Muscle of leg (tissue), 11 donors: ENCODE results near the gene ILK. TPM values are rescaled to one million over a fixed set of nuclear protein-coding genes. Genes with fewer than 3 reads are reported as not detected.

Source experiments
- DNase-seq: peaks from one replicate; pipeline ENCODE4 v3.0.0; 2013
- H3K27ac ChIP-seq: one replicate; pipeline ENCODE4 v1.5.1; 2013; ENCODE audit warnings: mild to moderate bottlenecking, low read length, control low read depth
- H3K27me3 ChIP-seq: one replicate; pipeline ENCODE4 v1.6.1; 2013; ENCODE audit warnings: low read length; ENCODE audit not compliant: control insufficient read depth, insufficient read depth
- H3K36me3 ChIP-seq: one replicate; pipeline ENCODE4 v1.6.1; 2013; ENCODE audit warnings: low read length; ENCODE audit not compliant: control insufficient read depth, insufficient read depth
- H3K4me1 ChIP-seq: one replicate; pipeline ENCODE4 v1.6.1; 2013; ENCODE audit warnings: low read length; ENCODE audit not compliant: control insufficient read depth, insufficient read depth
- H3K4me3 ChIP-seq: one replicate; pipeline ENCODE4 v1.5.1; 2013; ENCODE audit warnings: low read length, control low read depth
- H3K9me3 ChIP-seq: replicated peaks from 2 replicates; pipeline ENCODE4 v1.6.1; 2013; ENCODE audit warnings: low read depth, low read length; ENCODE audit not compliant: control insufficient read depth
- WGBS: methylation state at CpG from one replicate; pipeline ENCODE4 v1.1.5; 2013; ENCODE audit warnings: missing lambda C conversion rate; ENCODE audit not compliant: insufficient coverage; 5-methylcytosine and 5-hydroxymethylcytosine counted together
- polyA plus RNA-seq, 8 donors: library from polyadenylated mRNA; unstranded; fragments of 120-200 nt; gene quantifications; one replicate each; pipeline versions ENCODE4 v1.2.1 to v1.2.3, GENCODE V29; 2013; ENCODE audit warnings: inconsistent platforms in 1 of 8, low replicate concordance in 1 of 8; ENCODE audit not compliant: insufficient read length in 8 of 8, insufficient read depth in 1 of 8
- total RNA-seq: library from RNA; stranded (reverse); fragments of 120-200 nt; gene quantifications from one replicate; pipeline ENCODE4 v1.2.4, GENCODE V29; 2013

Gene ILK
- total and polyA plus RNA-seq, 9 donors: 139 to 165 (median 148) TPM

GRCh38 chr11:6646071-6646470 is 42.5 kb downstream of the ILK start:
- Histone ChIP-seq H3K36me3 (peaks cover 28% of the 10 kb centered on the region), H3K27ac (peak overlapping the region; percentile 89), H3K9me3 (no peaks in the 10 kb centered on the region), H3K27me3 (no peaks in the 10 kb centered on the region), H3K4me3 (peak overlapping the region; percentile 21), H3K4me1 (peaks cover 31% of the 10 kb centered on the region)
- WGBS: 13% methylated on average over 12 of the region's 12 CpGs
- peak; percentile 96 for DNase-seq

DNA sequence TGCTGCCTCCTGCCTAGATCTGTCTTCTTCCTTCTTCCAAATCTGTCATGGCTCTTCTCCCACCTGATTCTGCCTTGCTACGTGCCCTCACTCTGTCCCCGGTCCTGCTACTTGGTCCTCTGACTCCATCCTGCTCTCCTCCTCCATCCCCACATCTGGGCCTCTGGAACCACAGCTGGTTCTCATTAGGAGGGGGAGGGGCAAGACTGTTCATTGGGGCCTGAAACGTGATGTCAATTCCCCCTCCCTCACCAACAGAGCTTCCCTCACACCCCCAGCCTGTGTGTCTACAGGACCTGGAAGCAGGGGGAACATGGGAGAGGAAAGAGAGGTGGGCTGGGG is 43.0 kb downstream of the ILK start:
- DNase-seq: peak; percentile 98
- Histone ChIP-seq H3K27me3 (no peaks in the 10 kb centered on the region), H3K4me1 (peaks cover 31% of the 10 kb centered on the region), H3K4me3 (peak overlapping the region; percentile 21), H3K9me3 (no peaks in the 10 kb centered on the region), H3K36me3 (peaks cover 26% of the 10 kb centered on the region), H3K27ac (peak overlapping the region; percentile 89)
- WGBS: no CpG with 5 or more reads among the region's 3 CpGs

DNA sequence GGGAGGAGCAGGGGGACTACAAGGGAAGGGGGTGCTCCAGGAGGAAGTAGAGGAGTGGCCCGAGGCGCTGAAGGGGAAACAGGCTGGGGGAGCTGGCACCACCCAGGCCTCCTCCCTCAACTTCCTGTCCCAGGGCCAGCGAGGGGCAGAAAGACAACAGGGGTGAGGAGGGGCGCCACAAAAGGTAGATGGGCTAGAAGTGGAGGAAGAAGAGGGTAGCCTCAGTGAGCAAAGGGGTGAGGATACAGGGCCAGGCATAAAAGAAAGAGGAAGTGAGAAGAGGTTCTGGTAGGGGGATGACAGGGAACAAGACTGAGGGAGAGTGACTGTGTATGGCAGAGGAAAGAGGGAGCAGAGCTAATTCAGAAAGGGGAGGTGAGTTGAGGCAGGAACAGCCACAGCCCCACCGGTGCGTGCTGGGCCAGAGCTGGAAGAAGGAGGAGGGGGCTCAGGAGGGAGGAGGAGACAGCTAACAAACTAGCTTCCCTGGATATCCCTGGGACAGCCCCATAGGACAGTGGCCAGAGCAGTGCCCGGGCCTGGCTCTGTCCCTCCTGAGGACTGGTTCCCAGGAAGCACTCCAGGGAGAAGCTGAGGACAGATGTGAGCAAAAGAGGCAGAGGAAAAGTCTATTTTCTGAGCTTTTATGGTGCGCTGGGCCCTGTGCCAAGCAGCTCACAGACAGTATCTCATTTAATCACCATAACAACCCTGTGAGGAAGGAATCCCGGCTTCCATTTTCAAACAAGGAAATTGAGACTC is 43.5 kb downstream of the ILK start:
- peaks cover 26% of the 10 kb centered on the region for H3K36me3 ChIP-seq
- 0% methylated on average over 4 of the region's 9 CpGs for WGBS
- peak overlapping the region; percentile 89 for H3K27ac ChIP-seq
- peak overlapping the region; percentile 21 for H3K4me3 ChIP-seq
- H3K4me1 ChIP-seq: peaks cover 31% of the 10 kb centered on the region
- no peaks in the 10 kb centered on the region for H3K27me3 ChIP-seq
- no peaks in the 10 kb centered on the region for H3K9me3 ChIP-seq
- peak; percentile 92 for DNase-seq

DNA sequence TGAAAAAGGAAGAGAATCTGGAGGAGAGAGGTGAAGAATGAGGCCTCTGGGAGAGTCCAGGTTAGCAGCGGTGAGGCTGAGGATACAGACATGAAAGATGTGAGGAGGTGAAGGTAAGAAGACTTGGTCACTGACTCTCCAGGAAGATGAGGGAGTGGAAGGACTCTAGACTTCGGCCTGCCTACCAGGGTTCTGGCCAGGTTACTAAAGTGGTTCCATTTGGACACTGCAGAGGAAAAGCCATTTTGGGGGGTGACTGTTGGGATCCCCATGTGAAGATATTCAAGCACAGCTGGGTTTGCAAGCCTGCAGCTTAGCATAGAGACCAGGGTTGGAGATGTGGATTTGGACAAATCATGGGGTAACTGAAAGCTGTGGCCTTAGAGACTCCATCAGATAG is 44.3 kb downstream of the ILK start:
- Histone ChIP-seq H3K9me3 (no peaks in the 10 kb centered on the region), H3K36me3 (peaks cover 29% of the 10 kb centered on the region), H3K4me3 (no peak overlapping the region), H3K27me3 (no peaks in the 10 kb centered on the region), H3K27ac (peak overlapping the region; percentile 89), H3K4me1 (peaks cover 37% of the 10 kb centered on the region)
- DNase-seq: no peak
- WGBS: 73% methylated on average over 2 of the region's 2 CpGs

GRCh38 chr11:6648501-6648900 is 44.9 kb downstream of the ILK start:
- Histone ChIP-seq H3K27ac (no peak overlapping the region), H3K9me3 (no peaks in the 10 kb centered on the region), H3K4me3 (no peak overlapping the region), H3K27me3 (no peaks in the 10 kb centered on the region), H3K4me1 (peaks cover 41% of the 10 kb centered on the region), H3K36me3 (peaks cover 29% of the 10 kb centered on the region)
- DNase-seq: no peak
- 20% methylated on average over 1 of the region's 1 CpG for WGBS

DNA sequence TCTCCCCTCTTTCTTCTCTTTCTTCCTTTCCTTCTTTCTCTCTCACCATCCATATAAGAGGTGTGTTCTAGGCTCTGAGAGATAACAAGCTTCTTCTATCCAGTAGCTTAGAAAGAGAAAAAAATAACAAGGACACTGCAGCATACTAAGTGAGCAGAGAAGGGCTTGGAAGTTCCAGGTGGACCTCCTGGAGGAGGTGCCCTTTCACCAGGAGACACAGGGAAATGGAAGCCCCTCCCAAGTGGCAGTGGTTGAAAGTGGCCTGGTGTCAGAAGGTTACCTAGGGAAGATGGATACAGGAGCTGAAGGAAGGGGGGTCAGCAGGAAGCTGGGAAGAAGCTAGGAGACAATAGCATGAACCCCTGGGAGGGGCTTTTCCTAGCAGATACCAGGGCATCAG is 46.5 kb downstream of the ILK start:
- Histone ChIP-seq H3K9me3 (no peaks in the 10 kb centered on the region), H3K36me3 (peaks cover 23% of the 10 kb centered on the region), H3K27me3 (no peaks in the 10 kb centered on the region), H3K4me3 (no peak overlapping the region), H3K27ac (no peak overlapping the region), H3K4me1 (peaks cover 52% of the 10 kb centered on the region)
- peak; percentile 1 for DNase-seq

DNA sequence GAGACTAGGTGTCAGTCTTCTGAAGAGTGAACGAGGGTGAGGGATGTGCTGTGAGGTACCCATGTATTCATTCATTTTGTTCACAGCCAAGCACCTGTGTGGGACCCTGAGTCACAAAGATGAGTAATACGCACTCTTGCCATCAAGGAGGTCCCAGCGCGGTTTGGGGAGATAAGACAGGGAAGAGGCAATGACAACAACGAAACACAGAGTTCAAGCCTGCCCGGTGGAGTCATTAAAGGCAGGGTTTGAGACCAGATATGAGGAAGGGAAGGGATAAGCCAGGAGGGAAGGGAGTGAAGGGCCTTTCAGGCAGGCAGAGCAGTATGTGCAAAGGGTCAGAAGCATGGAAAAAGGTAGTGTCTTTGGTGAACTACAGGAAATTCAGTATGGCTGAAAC is 47.4 kb downstream of the ILK start:
- Histone ChIP-seq H3K36me3 (peaks cover 21% of the 10 kb centered on the region), H3K4me1 (peaks cover 45% of the 10 kb centered on the region), H3K9me3 (no peaks in the 10 kb centered on the region), H3K27ac (no peak overlapping the region), H3K27me3 (no peaks in the 10 kb centered on the region), H3K4me3 (no peak overlapping the region)
- 67% methylated on average over 6 of the region's 6 CpGs for WGBS
- DNase-seq: peak; percentile 4

DNA sequence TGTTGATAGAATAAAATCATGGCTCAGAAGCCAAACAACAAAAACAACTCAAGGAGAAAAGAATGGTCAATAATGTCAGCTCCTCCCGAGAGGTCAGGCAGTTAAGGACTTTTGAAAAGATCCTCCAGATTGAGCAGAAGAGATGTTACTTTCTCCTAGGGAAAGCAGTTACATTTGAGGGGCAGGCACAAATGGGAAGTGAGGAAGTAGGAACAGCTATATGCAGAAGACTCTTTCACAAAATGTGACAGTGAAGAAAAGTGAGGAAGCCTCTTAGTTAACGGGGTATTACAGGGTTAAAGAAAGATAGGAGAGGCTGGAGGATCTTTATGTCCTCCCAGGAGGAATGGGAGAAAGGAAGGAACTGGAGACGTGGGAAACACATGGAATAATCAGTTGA is 48.6 kb downstream of the ILK start:
- no peaks in the 10 kb centered on the region for H3K9me3 ChIP-seq
- 40% methylated on average over 3 of the region's 3 CpGs for WGBS
- H3K36me3 ChIP-seq: peaks cover 21% of the 10 kb centered on the region
- H3K4me3 ChIP-seq: no peak overlapping the region
- H3K27me3 ChIP-seq: no peaks in the 10 kb centered on the region
- peaks cover 42% of the 10 kb centered on the region for H3K4me1 ChIP-seq
- DNase-seq: peak; percentile 4
- no peak overlapping the region for H3K27ac ChIP-seq

DNA sequence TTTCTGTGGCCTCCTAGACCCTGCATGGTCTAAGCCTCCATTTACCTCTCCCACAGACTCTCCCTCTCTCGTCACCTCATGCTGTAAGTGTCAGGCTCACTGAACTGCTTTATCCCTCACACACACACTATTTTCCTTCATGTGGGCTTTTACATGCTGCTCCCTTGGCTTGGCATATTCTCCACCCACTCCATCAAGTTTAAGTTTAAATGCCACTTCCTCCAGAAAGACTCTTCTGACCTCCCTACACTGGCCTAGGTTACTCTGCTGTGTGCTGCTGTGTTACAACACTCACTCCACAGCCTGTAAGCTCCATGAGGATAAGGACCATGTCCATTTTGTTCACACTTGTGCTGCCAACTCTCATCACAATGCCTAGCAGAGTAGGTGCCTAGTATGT is 49.5 kb downstream of the ILK start:
- Histone ChIP-seq H3K4me1 (peaks cover 33% of the 10 kb centered on the region), H3K27me3 (no peaks in the 10 kb centered on the region), H3K27ac (no peak overlapping the region), H3K4me3 (no peak overlapping the region), H3K9me3 (no peaks in the 10 kb centered on the region), H3K36me3 (peaks cover 21% of the 10 kb centered on the region)
- no peak for DNase-seq
- 65% methylated on average over 1 of the region's 1 CpG for WGBS

- Histone ChIP-seq H3K4me3 (no peak overlapping the region), H3K36me3 (peaks cover 21% of the 10 kb centered on the region), H3K27ac (no peak overlapping the region), H3K9me3 (no peaks in the 10 kb centered on the region), H3K4me1 (peaks cover 31% of the 10 kb centered on the region), H3K27me3 (no peaks in the 10 kb centered on the region)
- WGBS: 60% methylated on average over 2 of the region's 2 CpGs
- no peak for DNase-seq
Observed at GRCh38 chr11:6653656-6654055, 50.1 kb downstream of the ILK start.
